HCT116 (cell line): ENCODE data around the gene CATSPERD. TPM values are rescaled to one million over a fixed set of nuclear protein-coding genes. Genes with fewer than 3 reads are reported as not detected.

Experiments used
- ATAC-seq: fragments of 200-7000 bp; cut with Tn5 transposase; 2 replicates; pipeline ENCODE4 v1.9.1; 2020; ENCODE audit warnings: mild to moderate bottlenecking, moderate library complexity
- BruUV-seq: library from RNA; stranded (reverse); fragments of 400-500 nt; replicated peaks from 2 replicates; lab custom pipeline; 2021; lab: Mats Ljungman, UMichigan
- CTCF ChIA-PET: fragments of 300-600 bp; sonication (Branson Sonifier 250); formaldehyde crosslinking; loops from one replicate; lab custom pipeline; 2021; ENCODE audit warnings: antibody characterized with exemption; lab: Charles Lee
- POLR2A ChIA-PET: fragments of 300-600, 350-600 bp; sonication (Branson Sonifier 250); formaldehyde crosslinking; loops from one replicate; lab custom pipeline; 2021; ENCODE audit warnings: antibody characterized with exemption; lab: Charles Lee
- RAD21 ChIA-PET, 2 experiments: fragments of 300-600 bp; sonication (Branson Sonifier 250); formaldehyde crosslinking; loops; one replicate each; lab custom pipeline; 2023; ENCODE audit warnings: low total read pairs in 2 of 2; ENCODE audit not compliant: uncharacterized antibody in 2 of 2, unreplicated experiment in 2 of 2, low non-redundant PET in 1 of 2; lab: Charles Lee
- DNase-seq: peaks from one replicate; pipeline ENCODE4 v3.0.0-alpha.2; 2010; ENCODE audit warnings: low read depth, low spot score
- H2AFZ ChIP-seq: fragments of 200-600 bp; shearing (Covaris generic), sonication (generic); 2 replicates; pipeline ENCODE4 v1.6.1; 2017; ENCODE audit warnings: low read depth, mixed run types, mixed read lengths, antibody characterized with exemption, low read length; ENCODE audit not compliant: poor library complexity, severe bottlenecking
- H3K27ac ChIP-seq: 2 replicates; pipeline ENCODE4 v1.5.1; 2012; ENCODE audit warnings: low read depth, low read length
- H3K27me3 ChIP-seq: fragments of 200-600 bp; sonication (generic); 2 replicates; pipeline ENCODE4 v1.6.1; 2016; ENCODE audit warnings: mixed run types, low read length, mixed read lengths; ENCODE audit not compliant: insufficient read depth
- H3K36me3 ChIP-seq, 2 experiments: fragments of 200-500 bp in 1 of 2; fragments of 200-600 bp in 1 of 2; sonication (Bioruptor generic) in 1 of 2; sonication (generic) in 1 of 2; 2 replicates each; pipeline versions ENCODE4 v1.5.1 to v1.6.1; 2014 to 2016; ENCODE audit warnings: low read length in 2 of 2, inconsistent platforms in 1 of 2, mixed read lengths in 1 of 2, mixed run types in 1 of 2; ENCODE audit not compliant: insufficient read depth in 2 of 2, control insufficient read depth in 1 of 2
- H3K4me1 ChIP-seq, 2 experiments: fragments of 200-600 bp in 1 of 2; sonication (generic) in 1 of 2; 2 replicates each; pipeline versions ENCODE4 v1.5.1 to v1.6.1; 2012 to 2017; ENCODE audit warnings: low read length in 2 of 2, inconsistent platforms in 1 of 2, mild to moderate bottlenecking in 1 of 2, mixed read lengths in 1 of 2, mixed run types in 1 of 2, moderate library complexity in 1 of 2; ENCODE audit not compliant: insufficient read depth in 2 of 2, control insufficient read depth in 1 of 2
- H3K4me2 ChIP-seq: fragments of 200-600 bp; sonication (generic); 2 replicates; pipeline ENCODE4 v1.6.1; 2017; ENCODE audit warnings: mixed run types, low read length, mixed read lengths
- H3K4me3 ChIP-seq, 2 experiments: fragments of 200-600 bp in 1 of 2; sonication (generic) in 1 of 2; replicated peaks in 1 of 2; 2 replicates each; pipeline ENCODE4 v1.5.1; 2011 to 2016; ENCODE audit warnings: low read length in 2 of 2, control low read depth in 1 of 2, low read depth in 1 of 2, mild to moderate bottlenecking in 1 of 2, mixed read lengths in 1 of 2, mixed run types in 1 of 2
- H3K79me2 ChIP-seq: fragments of 200-600 bp; sonication (generic); 2 replicates; pipeline ENCODE4 v1.6.1; 2017; ENCODE audit warnings: mild to moderate bottlenecking, mixed run types, low read length, moderate library complexity, mixed read lengths; ENCODE audit not compliant: insufficient read depth
- H3K9ac ChIP-seq: fragments of 200-600 bp; sonication (generic); 2 replicates; pipeline ENCODE4 v1.6.1; 2016; ENCODE audit warnings: low read length, mixed read lengths
- H3K9me2 ChIP-seq: fragments of 200-600 bp; sonication (generic), shearing (Covaris generic); 2 replicates; pipeline ENCODE4 v1.6.1; 2017; ENCODE audit warnings: mixed run types, mild to moderate bottlenecking, moderate library complexity; ENCODE audit not compliant: insufficient read depth
- H3K9me3 ChIP-seq, 2 experiments: fragments of 200-500 bp in 1 of 2; fragments of 200-600 bp in 1 of 2; sonication (Bioruptor generic) in 1 of 2; sonication (generic) in 1 of 2; 2 replicates each; pipeline ENCODE4 v1.6.1; 2014 to 2017; ENCODE audit warnings: low read length in 2 of 2, mixed read lengths in 2 of 2, inconsistent platforms in 1 of 2, low read depth in 1 of 2, mild to moderate bottlenecking in 1 of 2, mixed run types in 1 of 2, moderate library complexity in 1 of 2; ENCODE audit not compliant: control insufficient read depth in 1 of 2, insufficient read depth in 1 of 2
- H4K20me1 ChIP-seq: fragments of 200-600 bp; sonication (generic), shearing (Covaris generic); 2 replicates; pipeline ENCODE4 v1.6.1; 2017; ENCODE audit warnings: mixed run types, mild to moderate bottlenecking, moderate library complexity; ENCODE audit not compliant: insufficient read depth
- CEBPB ChIP-seq: IDR thresholded peaks from 2 replicates; pipeline ENCODE4 v1.6.1; 2012; ENCODE audit warnings: low read depth
- CTCF ChIP-seq, 3 experiments: fragments of 200-600 bp in 1 of 3; sonication (generic) in 1 of 3; IDR thresholded peaks in 2 of 3; conservative IDR thresholded peaks in 1 of 3; 2 replicates each; pipeline ENCODE4 v1.5.1; 2012 to 2017; ENCODE audit warnings: low read depth in 2 of 3, low read length in 2 of 3, antibody characterized with exemption in 1 of 3, borderline replicate concordance in 1 of 3, control low read depth in 1 of 3, mild to moderate bottlenecking in 1 of 3, mixed read lengths in 1 of 3, mixed run types in 1 of 3, moderate library complexity in 1 of 3; ENCODE audit not compliant: insufficient read depth in 1 of 3
- EGR1 ChIP-seq: IDR thresholded peaks from 2 replicates; pipeline ENCODE4 v1.6.1; 2012; ENCODE audit warnings: low read depth
- ELF1 ChIP-seq: IDR thresholded peaks from 2 replicates; pipeline ENCODE4 v1.6.1; 2012; ENCODE audit warnings: low read depth, borderline replicate concordance
- JUND ChIP-seq: IDR thresholded peaks from 2 replicates; pipeline ENCODE4 v1.6.1; 2012
- POLR2A ChIP-seq: IDR thresholded peaks from 2 replicates; pipeline ENCODE4 v1.7.0; 2011; ENCODE audit warnings: borderline replicate concordance; ENCODE audit not compliant: insufficient read depth, insufficient read length; ENCODE audit errors: extremely low read depth
- POLR2AphosphoS5 ChIP-seq: IDR thresholded peaks from 2 replicates; pipeline ENCODE4 v1.6.1; 2011; ENCODE audit warnings: mild to moderate bottlenecking, low read depth, low read length, moderate library complexity
- REST ChIP-seq: IDR thresholded peaks from 2 replicates; pipeline ENCODE4 v1.6.1; 2012; ENCODE audit warnings: low read depth
- SIN3A ChIP-seq: IDR thresholded peaks from 2 replicates; pipeline ENCODE4 v1.6.1; 2012; ENCODE audit warnings: low read depth
- TCF7L2 ChIP-seq: IDR thresholded peaks from 2 replicates; pipeline ENCODE4 v1.7.0; 2011; ENCODE audit warnings: borderline replicate concordance, inconsistent platforms; ENCODE audit not compliant: insufficient read depth, insufficient read length; ENCODE audit errors: extremely low read depth
- YY1 ChIP-seq: IDR thresholded peaks from 2 replicates; pipeline ENCODE4 v1.6.1; 2011; ENCODE audit warnings: low read length, low read depth, moderate library complexity, mild to moderate bottlenecking; ENCODE audit not compliant: insufficient replicate concordance; ENCODE audit errors: extremely low read depth
- ZFX ChIP-seq: fragments of 450-650 bp; IDR thresholded peaks from 2 replicates; pipeline ENCODE4 v1.6.1; 2017
- intact Hi-C: fragments of 100-400 bp; cut with micrococcal nuclease; formaldehyde crosslinking; loops from 2 replicates; pipeline ENCODE4 v1.10.0; 2022
- total RNA-seq: library from RNA; stranded (reverse); gene quantifications from one replicate; pipeline ENCODE4 v1.2.1, GENCODE V29; 2021; ENCODE audit not compliant: unreplicated experiment

Gene CATSPERD
- total RNA-seq, 1 experiment from 2014 or later: not detected

GRCh38 chr19:5711025-5711424 is 9.4 kb upstream of the CATSPERD start (continued):
- TF ChIP-seq REST (no peak), SIN3A (no peak), ELF1 (no peak), ZFX (no peak), EGR1 (no peak)

GRCh38 chr19:5711713-5712161 is 8.7 kb upstream of the CATSPERD start:
- Histone ChIP-seq H3K9me2 (no peaks in the 10 kb centered on the region), H3K9ac (no peak overlapping the region), H3K4me2 (no peak overlapping the region), H3K4me3 (no peak overlapping the region), H3K27ac (no peak overlapping the region), H3K9me3 (no peaks in the 10 kb centered on the region), H3K4me1 (no peaks in the 10 kb centered on the region), H3K27me3 (no peaks in the 10 kb centered on the region), H3K36me3 (peaks cover 42 to 50% of the 10 kb centered on the region in 2 experiments; a peak in 3 of 4 replicates), H3K79me2 (peaks cover 56% of the 10 kb centered on the region), H4K20me1 (0 out of 2 replicates have a peak, but pooled peaks cover 2% of the 10 kb centered on the region), H2AFZ (no peak overlapping the region)
- no TSS peak for BruUV-seq
- TF ChIP-seq ELF1: no peak
- TF ChIP-seq TCF7L2: no peak
- 0 out of 2 replicates have a peak, but pooled peaks have one; percentile 1 for TF ChIP-seq POLR2AphosphoS5
- no peak for TF ChIP-seq POLR2A
- TF ChIP-seq YY1: no peak
- no peak for TF ChIP-seq CEBPB
- no peak for TF ChIP-seq JUND
- TF ChIP-seq CTCF (IDR thresholded peaks at IDR 0.05 in 2 of 3, conservative IDR thresholded peaks at IDR 0.05 in 1 of 3; ENCODE audit: borderline replicate concordance in 1 of 3, insufficient read depth in 1 of 3, low read depth in 2 of 3, low read length in 2 of 3): no peak
- ATAC-seq (no peak), DNase-seq (no peak)
- ChIA-PET POLR2A (interaction anchor here (1.0 kb wide), 1 partner anchor 12 kb away, joined by 3 read pairs; no protein-coding TSS in a partner anchor), RAD21 (no interaction called here), CTCF (interaction anchor here (1.2 kb wide), 1 partner anchor 22 kb away, joined by 4 read pairs; no protein-coding TSS in a partner anchor)
- intact Hi-C loops: no loop called here
